ENCODE measurements around the gene MYO18B. TPM values are rescaled to one million over a fixed set of nuclear protein-coding genes. Genes with fewer than 3 reads are reported as not detected.

MYO18B gene
- total and polyA plus RNA-seq, 2 of the 8 experiments (the other 6 are each of a cell fraction or from before 2014, with no cell fraction given) = 0.62 to 0.78 TPM

DNA sequence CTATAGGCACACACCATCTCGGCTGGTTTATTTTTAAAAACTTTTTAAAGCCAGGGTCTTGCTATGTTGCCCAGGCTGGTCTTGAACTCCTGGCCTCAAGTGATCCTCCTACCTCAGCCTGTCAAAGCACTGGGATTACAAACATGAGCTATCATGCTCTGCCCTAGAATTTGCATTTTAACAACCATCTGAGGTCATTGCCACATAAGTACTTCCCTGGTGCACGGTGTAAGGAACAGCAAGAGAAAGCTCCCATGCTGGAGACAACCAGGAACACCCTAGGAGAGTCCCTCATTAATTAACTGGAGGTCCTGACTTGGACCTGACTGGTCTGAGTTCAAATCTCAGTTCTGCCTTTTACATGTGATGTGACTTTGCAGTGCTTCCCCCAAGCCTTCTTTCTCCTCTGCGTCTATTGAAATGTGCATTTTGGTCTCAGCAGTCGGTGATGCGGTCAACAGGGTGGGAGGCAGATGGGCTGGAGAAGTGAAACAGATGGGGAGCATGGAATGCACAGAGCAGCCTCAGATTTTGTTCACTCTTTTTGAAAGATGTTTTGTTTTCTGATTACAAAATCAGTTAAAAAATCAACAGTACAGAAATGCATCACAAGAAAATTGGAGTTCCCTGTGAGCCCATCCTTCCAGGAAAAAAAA is 146.5 kb downstream of the MYO18B start:
- Histone ChIP-seq H3K4me3 (ENCODE audit: extremely low read depth in 1 of 4, insufficient read depth in 2 of 4, low read depth in 3 of 4, low read length in 4 of 4) (no peak overlapping the region), H2AK5ac (ENCODE audit: low read depth, low read length) (no peak overlapping the region), H2BK15ac (ENCODE audit: low read length) (no peak overlapping the region), H3K27ac (ENCODE audit: low read depth, low read length) (no peak overlapping the region), H2BK20ac (ENCODE audit: low read length) (no peak overlapping the region), H2BK12ac (ENCODE audit: low read depth, low read length) (no peak overlapping the region), H4K20me1 (replicated peaks in 1 of 2; ENCODE audit: control insufficient read depth in 1 of 2, insufficient read depth in 2 of 2, low read length in 2 of 2) (no peaks in the 10 kb centered on the region), H3K23me2 (ENCODE audit: low read depth, low read length) (peaks cover 1% of the 10 kb centered on the region; the same call in 1 of the 2 replicates), H3K4me1 (replicated peaks in 1 of 4; ENCODE audit: control insufficient read depth in 3 of 4, insufficient read depth in 4 of 4, low read length in 3 of 4) (no peaks in the 10 kb centered on the region), H2AFZ (ENCODE audit: low read length) (no peak overlapping the region), H3K79me1 (ENCODE audit: low read depth, low read length) (no peaks in the 10 kb centered on the region), H2BK120ac (replicated peaks; ENCODE audit: low read depth, low read length) (no peak overlapping the region), H3K18ac (ENCODE audit: extremely low read depth, low read length) (no peak overlapping the region), H3K27me3 (replicated peaks in 1 of 4; ENCODE audit: control insufficient read depth in 3 of 4, extremely low read depth in 1 of 4, insufficient read depth in 3 of 4, low read length in 3 of 4) (no peaks in the 10 kb centered on the region), H3K9ac (replicated peaks in 1 of 4; ENCODE audit: extremely low read depth in 1 of 4, low read depth in 3 of 4, low read length in 3 of 4) (no peak overlapping the region), H3K14ac (ENCODE audit: insufficient read length) (no peak overlapping the region), H3K79me2 (ENCODE audit: control insufficient read depth in 1 of 2, insufficient read depth in 2 of 2, low read length in 2 of 2) (no peaks in the 10 kb centered on the region), H3K56ac (replicated peaks; ENCODE audit: insufficient read length, low read depth, low read length) (no peak overlapping the region), H3K23ac (ENCODE audit: insufficient read length) (no peak overlapping the region), H3K4ac (replicated peaks; ENCODE audit: insufficient read length, low read depth, low read length) (no peak overlapping the region), H4K5ac (ENCODE audit: insufficient read length, low read depth, low read length) (no peak overlapping the region), H3K4me2 (ENCODE audit: insufficient read depth in 1 of 2, low read depth in 2 of 2, low read length in 2 of 2) (no peak overlapping the region), H4K8ac (ENCODE audit: extremely low read depth, insufficient read depth, low read length) (no peak overlapping the region), H4K91ac (replicated peaks; ENCODE audit: insufficient read length, low read length) (no peak overlapping the region), H2BK5ac (ENCODE audit: low read depth, low read length) (no peak overlapping the region), H3K36me3 (ENCODE audit: control insufficient read depth in 2 of 4, insufficient read depth in 4 of 4, low read length in 3 of 4) (no peaks in the 10 kb centered on the region), H3K9me3 (ENCODE audit: insufficient read depth in 2 of 2, low read depth in 1 of 2, low read length in 1 of 2) (no peaks in the 10 kb centered on the region)
- FAIRE-seq (no peak), DNase-seq (ENCODE audit: low read depth in 1 of 2, low spot score in 2 of 2) (no peak)
- POLR2A ChIA-PET (ENCODE audit: partially characterized antibody) = interaction anchor here (0.6 kb wide), 1 partner anchor 601 kb away, joined by 3 read pairs; no protein-coding TSS in a partner anchor
- no peak for TF ChIP-seq BRCA1 (IDR thresholded peaks at IDR 0.05; ENCODE audit: low read depth, low read length)
- TF ChIP-seq KDM5A (IDR thresholded peaks at IDR 0.05; ENCODE audit: low read length) = no peak
- no peak for TF ChIP-seq NANOG (IDR thresholded peaks at IDR 0.05; ENCODE audit: insufficient read depth, low read depth, low read length, poor library complexity, severe bottlenecking)
- TF ChIP-seq ZNF274 (IDR thresholded peaks at IDR 0.05; ENCODE audit: borderline replicate concordance, extremely low read depth, low read length) = no peak
- no peak for TF ChIP-seq CBX8 (IDR thresholded peaks at IDR 0.05; ENCODE audit: borderline replicate concordance, low read depth, low read length)
- TF ChIP-seq CHD2 (IDR thresholded peaks at IDR 0.05; ENCODE audit: low read length) = no peak
- no peak for TF ChIP-seq EP300 (IDR thresholded peaks at IDR 0.05; ENCODE audit: borderline replicate concordance in 1 of 2, low read depth in 2 of 2, low read length in 2 of 2)
- TF ChIP-seq ASH2L (IDR thresholded peaks at IDR 0.05; ENCODE audit: low read length) = no peak
- no peak for TF ChIP-seq RNF2 (IDR thresholded peaks at IDR 0.05; ENCODE audit: borderline replicate concordance, low read depth, low read length, missing control alignments, poor library complexity, severe bottlenecking)
- no peak for TF ChIP-seq POLR2A (IDR thresholded peaks at IDR 0.05; ENCODE audit: control extremely low read depth in 1 of 2, low read depth in 2 of 2, low read length in 2 of 2)
- no peak for TF ChIP-seq YY1 (IDR thresholded peaks at IDR 0.05; ENCODE audit: low read depth, low read length)
- TF ChIP-seq NRF1 (IDR thresholded peaks at IDR 0.05; ENCODE audit: low read depth, low read length) = no peak
- TF ChIP-seq POU5F1 (IDR thresholded peaks at IDR 0.05; ENCODE audit: low read depth, low read length) = no peak
- 77% methylated on average over 5 of the region's 5 CpGs; no CpG with 5 or more reads in 1 of the 2 experiments for WGBS, 2 experiments (ENCODE audit: extremely low coverage in 1 of 2, insufficient coverage in 1 of 2, insufficient read length in 1 of 2, insufficient replicate concordance in 2 of 2, low coverage in 1 of 2, low lambda C conversion rate in 2 of 2, missing lambda C conversion rate in 1 of 2)
- CTCF ChIA-PET (ENCODE audit: partially characterized antibody) = interaction anchor here (1.2 to 5.6 kb wide), 2 partner anchors 15 to 72 kb away, joined by 4 to 43 read pairs; no protein-coding TSS in a partner anchor
